Neural cell (in vitro differentiated cells): ENCODE data around the gene LCNL1. TPM values are rescaled to one million over a fixed set of nuclear protein-coding genes. Genes with fewer than 3 reads are reported as not detected.

Experiments used
- H2AFZ ChIP-seq: fragments of 200-600, 300-800 bp; sonication (generic), shearing (Covaris generic); 2 replicates; pipeline ENCODE4 v1.6.0; 2014; ENCODE audit warnings: low read depth, mild to moderate bottlenecking, antibody characterized with exemption, low read length, moderate library complexity
- H3F3A ChIP-seq: fragments of 200-600 bp; shearing (Covaris generic); 2 replicates; pipeline ENCODE4 v1.6.1; 2016; ENCODE audit warnings: mild to moderate bottlenecking, moderate library complexity, mixed read lengths, antibody characterized with exemption, low read length; ENCODE audit not compliant: insufficient read depth, poor library complexity, severe bottlenecking
- H3K27ac ChIP-seq: fragments of 200-600, 300-800 bp; sonication (generic), shearing (Covaris generic); 2 replicates; pipeline ENCODE4 v1.5.1; 2014; ENCODE audit warnings: mild to moderate bottlenecking, low read length, moderate library complexity
- H3K27me3 ChIP-seq: fragments of 300-800, 200-600 bp; sonication (generic), shearing (Covaris generic); 2 replicates; pipeline ENCODE4 v1.6.0; 2014; ENCODE audit warnings: mild to moderate bottlenecking, low read depth, low read length, moderate library complexity; ENCODE audit not compliant: insufficient read depth
- H3K36me3 ChIP-seq: fragments of 300-800, 200-600 bp; sonication (generic), shearing (Covaris generic); 2 replicates; pipeline ENCODE4 v1.5.1; 2014; ENCODE audit warnings: mild to moderate bottlenecking, antibody characterized with exemption, low read length, moderate library complexity; ENCODE audit not compliant: insufficient read depth
- H3K4me2 ChIP-seq: fragments of 300-800, 200-600 bp; sonication (generic), shearing (Covaris generic); 2 replicates; pipeline ENCODE4 v1.6.0; 2014; ENCODE audit warnings: mild to moderate bottlenecking, low read length
- H3K4me3 ChIP-seq: fragments of 300-800, 200-600 bp; sonication (generic), shearing (Covaris generic); 2 replicates; pipeline ENCODE4 v1.5.1; 2014; ENCODE audit warnings: mild to moderate bottlenecking, low read length, moderate library complexity
- H3K79me2 ChIP-seq: fragments of 200-600 bp; shearing (Covaris generic); replicated peaks from 2 replicates; pipeline ENCODE4 v1.6.0; 2014; ENCODE audit warnings: mild to moderate bottlenecking, low read length, moderate library complexity; ENCODE audit not compliant: insufficient read depth
- H3K9ac ChIP-seq: fragments of 300-800, 200-600 bp; sonication (generic), shearing (Covaris generic); 2 replicates; pipeline ENCODE4 v1.6.1; 2016; ENCODE audit warnings: mild to moderate bottlenecking, low read length, mixed read lengths
- H3K9me2 ChIP-seq: fragments of 200-600 bp; shearing (Covaris generic); 2 replicates; pipeline ENCODE4 v1.6.1; 2016; ENCODE audit warnings: mild to moderate bottlenecking, low read length, mixed read lengths; ENCODE audit not compliant: insufficient read depth
- H3K9me3 ChIP-seq: fragments of 200-600, 300-800 bp; sonication (generic), shearing (Covaris generic); 2 replicates; pipeline ENCODE4 v1.6.1; 2016; ENCODE audit warnings: mild to moderate bottlenecking, mixed run types, low read length, moderate library complexity, mixed read lengths
- H4K20me1 ChIP-seq: fragments of 200-600 bp; shearing (Covaris generic); 2 replicates; pipeline ENCODE4 v1.6.1; 2016; ENCODE audit warnings: mild to moderate bottlenecking, mixed run types; ENCODE audit not compliant: insufficient read depth
- EP300 ChIP-seq: fragments of 450-650 bp; conservative IDR thresholded peaks from 2 replicates; pipeline ENCODE4 v1.6.1; 2014; ENCODE audit warnings: antibody characterized with exemption, mild to moderate bottlenecking, moderate library complexity; ENCODE audit not compliant: poor library complexity, severe bottlenecking
- EZH2 ChIP-seq: fragments of 200-600, 300-800 bp; shearing (Covaris generic), sonication (generic); IDR thresholded peaks from 2 replicates; pipeline ENCODE4 v1.6.1; 2014; ENCODE audit warnings: antibody characterized with exemption, low read length, borderline replicate concordance, mild to moderate bottlenecking; ENCODE audit not compliant: insufficient read depth, poor library complexity, severe bottlenecking
- MXI1 ChIP-seq: fragments of 450-650 bp; conservative IDR thresholded peaks from 2 replicates; pipeline ENCODE4 v1.6.1; 2014; ENCODE audit warnings: antibody characterized with exemption, mild to moderate bottlenecking; ENCODE audit not compliant: poor library complexity, severe bottlenecking
- POLR2AphosphoS5 ChIP-seq: IDR thresholded peaks from 2 replicates; pipeline ENCODE4 v1.6.1; 2012
- RAD21 ChIP-seq: fragments of 450-650 bp; conservative IDR thresholded peaks from 2 replicates; pipeline ENCODE4 v1.6.1; 2014; ENCODE audit warnings: antibody characterized with exemption, mild to moderate bottlenecking, moderate library complexity
- SMC3 ChIP-seq: fragments of 450-650 bp; conservative IDR thresholded peaks from 2 replicates; pipeline ENCODE4 v1.6.1; 2014; ENCODE audit warnings: antibody characterized with exemption, mild to moderate bottlenecking, moderate library complexity; ENCODE audit not compliant: poor library complexity
- TAF1 ChIP-seq: IDR thresholded peaks from 2 replicates; pipeline ENCODE4 v1.6.1; 2012; ENCODE audit warnings: low read depth
- polyA plus RNA-seq: library from polyadenylated mRNA; depleted of rRNA; stranded (reverse); fragments of >200 nt; gene quantifications from 2 replicates; pipeline ENCODE4 v1.2.3, GENCODE V29; 2014
- TF ChIP-seq, protein P1 (sequence below): fragments of 450-650 bp; IDR thresholded peaks from 2 replicates; pipeline ENCODE4 v1.5.1; 2014; ENCODE audit warnings: antibody characterized with exemption, mild to moderate bottlenecking, moderate library complexity; ENCODE audit not compliant: poor library complexity, severe bottlenecking
- TF ChIP-seq, protein P2 (sequence below): IDR thresholded peaks from 2 replicates; pipeline ENCODE4 v1.6.1; 2012; ENCODE audit warnings: borderline replicate concordance

LCNL1 gene
- polyA plus RNA-seq, 1 donor from 2014 or later, result not detected

DNA sequence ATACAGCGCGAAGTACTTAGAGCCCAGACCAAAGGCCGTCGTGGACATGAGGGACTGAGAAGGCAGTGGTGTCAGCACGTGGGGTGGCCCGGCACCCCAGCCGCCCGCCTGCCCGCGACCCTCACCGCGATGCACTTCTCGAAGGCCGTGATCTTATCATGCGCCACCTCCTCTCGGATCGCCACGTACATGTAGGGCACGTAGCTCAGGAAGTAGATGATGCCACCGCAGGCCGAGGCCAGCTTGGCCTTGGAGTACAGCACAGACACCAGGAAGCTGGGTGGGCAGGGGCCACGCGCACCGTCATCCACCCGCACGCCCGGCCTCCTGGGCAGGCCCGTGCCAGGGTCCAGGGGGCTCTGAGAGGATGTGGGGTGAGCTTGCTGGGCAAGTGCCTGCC is 34.3 kb downstream of the LCNL1 start:
- H4K20me1 ChIP-seq, result no peaks in the 10 kb centered on the region
- no peaks in the 10 kb centered on the region for H3K27me3 ChIP-seq
- H3F3A ChIP-seq, result no peaks in the 10 kb centered on the region
- no peaks in the 10 kb centered on the region for H3K9me3 ChIP-seq
- H3K36me3 ChIP-seq, result peaks cover 7% of the 10 kb centered on the region
- H3K79me2 ChIP-seq, result no peaks in the 10 kb centered on the region
- TF ChIP-seq POLR2AphosphoS5 (no peak), RAD21 (no peak), TAF1 (no peak), EP300 (no peak)
- H3K4me2 ChIP-seq, result no peak overlapping the region
- H3K27ac ChIP-seq, result no peak overlapping the region
- no peak overlapping the region for H3K9ac ChIP-seq
- no peaks in the 10 kb centered on the region for H3K9me2 ChIP-seq
- H3K4me3 ChIP-seq, result no peak overlapping the region
- H2AFZ ChIP-seq, result no peak overlapping the region

DNA sequence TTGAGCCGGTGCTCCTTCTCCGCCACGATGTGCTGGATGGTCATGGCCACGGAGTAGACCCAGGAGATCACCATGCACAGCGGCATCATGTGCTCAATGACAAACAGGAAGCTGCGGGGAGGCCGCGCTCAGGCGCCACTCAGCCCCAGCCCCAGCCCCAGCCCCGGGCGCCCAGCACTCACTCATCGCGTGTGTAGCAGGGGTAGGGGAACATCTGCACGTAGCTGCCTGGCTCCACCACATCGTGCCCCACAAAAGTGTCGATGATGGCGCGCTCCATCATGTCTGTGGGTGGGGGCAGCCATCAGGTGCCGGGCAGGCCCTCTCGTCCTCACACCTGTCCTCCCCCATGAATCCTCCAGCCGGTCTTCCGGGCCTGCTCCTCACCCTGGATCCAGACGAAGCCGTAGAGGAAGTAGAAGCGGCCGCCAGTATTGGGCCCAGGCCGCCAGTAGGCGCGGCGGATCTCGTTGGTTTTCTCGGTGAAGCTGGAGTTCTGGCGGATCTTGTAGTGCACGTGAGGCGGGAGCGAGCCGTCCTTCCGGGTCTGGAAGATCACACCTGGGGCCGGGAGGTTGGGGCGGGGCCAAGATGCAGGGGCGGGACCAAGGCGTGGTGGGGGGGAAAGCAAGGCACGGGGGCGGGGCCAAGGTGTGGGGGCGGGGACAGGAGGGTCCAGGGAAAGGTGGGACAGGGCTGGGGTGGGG is 35.2 kb downstream of the LCNL1 start:
- Histone ChIP-seq H3K79me2 (no peaks in the 10 kb centered on the region), H3K9me3 (no peaks in the 10 kb centered on the region), H2AFZ (no peak overlapping the region), H3K36me3 (peaks cover 7% of the 10 kb centered on the region), H3K9ac (no peak overlapping the region), H3K4me3 (no peak overlapping the region), H3F3A (no peaks in the 10 kb centered on the region), H3K9me2 (no peaks in the 10 kb centered on the region), H4K20me1 (no peaks in the 10 kb centered on the region), H3K4me2 (no peak overlapping the region), H3K27me3 (no peaks in the 10 kb centered on the region), H3K27ac (no peak overlapping the region)
- TF ChIP-seq, protein P1, sequence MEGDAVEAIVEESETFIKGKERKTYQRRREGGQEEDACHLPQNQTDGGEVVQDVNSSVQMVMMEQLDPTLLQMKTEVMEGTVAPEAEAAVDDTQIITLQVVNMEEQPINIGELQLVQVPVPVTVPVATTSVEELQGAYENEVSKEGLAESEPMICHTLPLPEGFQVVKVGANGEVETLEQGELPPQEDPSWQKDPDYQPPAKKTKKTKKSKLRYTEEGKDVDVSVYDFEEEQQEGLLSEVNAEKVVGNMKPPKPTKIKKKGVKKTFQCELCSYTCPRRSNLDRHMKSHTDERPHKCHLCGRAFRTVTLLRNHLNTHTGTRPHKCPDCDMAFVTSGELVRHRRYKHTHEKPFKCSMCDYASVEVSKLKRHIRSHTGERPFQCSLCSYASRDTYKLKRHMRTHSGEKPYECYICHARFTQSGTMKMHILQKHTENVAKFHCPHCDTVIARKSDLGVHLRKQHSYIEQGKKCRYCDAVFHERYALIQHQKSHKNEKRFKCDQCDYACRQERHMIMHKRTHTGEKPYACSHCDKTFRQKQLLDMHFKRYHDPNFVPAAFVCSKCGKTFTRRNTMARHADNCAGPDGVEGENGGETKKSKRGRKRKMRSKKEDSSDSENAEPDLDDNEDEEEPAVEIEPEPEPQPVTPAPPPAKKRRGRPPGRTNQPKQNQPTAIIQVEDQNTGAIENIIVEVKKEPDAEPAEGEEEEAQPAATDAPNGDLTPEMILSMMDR, result no peak
- TF ChIP-seq TAF1 (no peak), EZH2 (no peak)
- TF ChIP-seq, protein P2, sequence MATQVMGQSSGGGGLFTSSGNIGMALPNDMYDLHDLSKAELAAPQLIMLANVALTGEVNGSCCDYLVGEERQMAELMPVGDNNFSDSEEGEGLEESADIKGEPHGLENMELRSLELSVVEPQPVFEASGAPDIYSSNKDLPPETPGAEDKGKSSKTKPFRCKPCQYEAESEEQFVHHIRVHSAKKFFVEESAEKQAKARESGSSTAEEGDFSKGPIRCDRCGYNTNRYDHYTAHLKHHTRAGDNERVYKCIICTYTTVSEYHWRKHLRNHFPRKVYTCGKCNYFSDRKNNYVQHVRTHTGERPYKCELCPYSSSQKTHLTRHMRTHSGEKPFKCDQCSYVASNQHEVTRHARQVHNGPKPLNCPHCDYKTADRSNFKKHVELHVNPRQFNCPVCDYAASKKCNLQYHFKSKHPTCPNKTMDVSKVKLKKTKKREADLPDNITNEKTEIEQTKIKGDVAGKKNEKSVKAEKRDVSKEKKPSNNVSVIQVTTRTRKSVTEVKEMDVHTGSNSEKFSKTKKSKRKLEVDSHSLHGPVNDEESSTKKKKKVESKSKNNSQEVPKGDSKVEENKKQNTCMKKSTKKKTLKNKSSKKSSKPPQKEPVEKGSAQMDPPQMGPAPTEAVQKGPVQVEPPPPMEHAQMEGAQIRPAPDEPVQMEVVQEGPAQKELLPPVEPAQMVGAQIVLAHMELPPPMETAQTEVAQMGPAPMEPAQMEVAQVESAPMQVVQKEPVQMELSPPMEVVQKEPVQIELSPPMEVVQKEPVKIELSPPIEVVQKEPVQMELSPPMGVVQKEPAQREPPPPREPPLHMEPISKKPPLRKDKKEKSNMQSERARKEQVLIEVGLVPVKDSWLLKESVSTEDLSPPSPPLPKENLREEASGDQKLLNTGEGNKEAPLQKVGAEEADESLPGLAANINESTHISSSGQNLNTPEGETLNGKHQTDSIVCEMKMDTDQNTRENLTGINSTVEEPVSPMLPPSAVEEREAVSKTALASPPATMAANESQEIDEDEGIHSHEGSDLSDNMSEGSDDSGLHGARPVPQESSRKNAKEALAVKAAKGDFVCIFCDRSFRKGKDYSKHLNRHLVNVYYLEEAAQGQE, result no peak

DNA sequence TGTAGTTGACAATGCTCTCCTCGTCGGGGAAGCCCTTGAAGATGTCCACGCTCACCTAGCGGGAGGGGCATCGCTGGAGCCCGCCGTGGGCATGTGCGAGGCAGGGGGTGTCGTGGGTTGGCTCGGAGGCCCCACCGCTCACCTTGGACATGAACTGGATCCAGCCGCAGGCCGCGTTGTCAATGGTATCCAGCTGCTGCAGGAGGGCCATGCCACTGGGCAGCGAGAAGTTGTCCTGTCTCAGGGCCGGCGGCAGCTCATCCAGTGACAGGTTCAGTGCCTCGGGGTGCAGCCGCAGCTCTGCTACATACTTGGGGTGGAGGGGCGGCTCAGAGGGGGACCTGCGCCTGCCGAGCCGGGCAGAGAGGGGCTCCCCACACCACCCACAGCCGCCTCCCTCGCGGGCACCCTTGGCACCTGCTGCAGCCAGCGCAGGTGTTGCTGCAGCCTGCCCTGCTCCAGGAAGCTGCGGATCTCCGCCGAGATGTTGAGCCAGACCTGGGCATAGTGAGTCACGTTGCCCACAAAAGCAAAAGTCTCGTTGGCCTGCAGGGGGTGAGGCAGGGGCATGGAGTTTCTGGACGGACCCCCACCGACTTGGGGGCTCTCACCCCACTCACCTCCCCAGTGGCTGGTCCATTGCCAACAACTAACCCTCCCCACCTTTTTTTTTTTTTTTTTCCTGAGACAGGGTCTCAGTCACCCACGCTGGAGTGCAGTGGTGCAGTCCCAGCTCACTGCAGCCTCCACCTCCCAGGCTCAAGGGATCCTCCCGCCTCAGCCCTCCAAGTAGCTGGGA is 36.2 kb downstream of the LCNL1 start:
- Histone ChIP-seq H3K9me3 (no peaks in the 10 kb centered on the region), H3K27ac (no peak overlapping the region), H3K4me3 (no peak overlapping the region), H2AFZ (no peak overlapping the region), H3K4me2 (no peak overlapping the region), H3K27me3 (no peaks in the 10 kb centered on the region), H3K9ac (no peak overlapping the region), H3K9me2 (no peaks in the 10 kb centered on the region), H3K36me3 (peaks cover 7% of the 10 kb centered on the region), H4K20me1 (no peaks in the 10 kb centered on the region), H3F3A (no peaks in the 10 kb centered on the region), H3K79me2 (no peaks in the 10 kb centered on the region)
- TF ChIP-seq EP300 (no peak), POLR2AphosphoS5 (no peak), TAF1 (no peak), EZH2 (no peak), SMC3 (no peak), MXI1 (no peak)
